HepG2 (cell line): ENCODE data around the gene NTN3. TPM values are rescaled to one million over a fixed set of nuclear protein-coding genes. Genes with fewer than 3 reads are reported as not detected.
A peak's percentile ranks its signal among the peaks of the same experiment; 100 is the strongest.

Source experiments
- ATAC-seq: fragments of 200-7000 bp; cut with Tn5 transposase; 3 replicates; pipeline ENCODE4 v1.9.1; 2020; ENCODE audit warnings: mild to moderate bottlenecking, moderate library complexity
- BruUV-seq: library from RNA; stranded (reverse); fragments of 400-500 nt; replicated peaks from 2 replicates; lab custom pipeline; 2021; lab: Mats Ljungman, UMichigan
- CTCF ChIA-PET: fragments of 300-600 bp; formaldehyde crosslinking; extraction: SDS; loops from one replicate; lab custom pipeline; 2021; ENCODE audit warnings: low total read pairs, inconsistent platforms, low intra/inter-chr PET ratio; lab: Yijun Ruan, JAX
- POLR2A ChIA-PET: fragments of 350-600 bp; sonication (Branson Sonifier 250); formaldehyde crosslinking; loops from one replicate; lab custom pipeline; 2020; ENCODE audit warnings: antibody characterized with exemption, inconsistent platforms; lab: Yijun Ruan, JAX
- DNase-seq: peaks from one replicate; pipeline ENCODE4 v3.0.0-alpha.2; 2015; ENCODE audit warnings: low spot score
- FAIRE-seq: peaks from 3 replicates; lab custom pipeline; 2011; peaks lifted over from hg19 to GRCh38; lab: Jason Lieb, UNC
- H2AFZ ChIP-seq: one replicate; pipeline ENCODE4 v1.6.1; 2011; ENCODE audit warnings: low read length, inconsistent platforms
- H3K27ac ChIP-seq: fragments of 300-600 bp; 3 replicates; pipeline ENCODE4 v1.8.0; 2011; ENCODE audit warnings: mixed run types, mild to moderate bottlenecking, mixed read lengths, low read length, inconsistent platforms; ENCODE audit not compliant: insufficient read depth; ENCODE audit errors: extremely low read length
- H3K27me3 ChIP-seq, 2 experiments: fragments of 200-600 bp in 1 of 2; 2 replicates in 1 of 2; 3 replicates in 1 of 2; pipeline versions ENCODE4 v1.6.0 to v1.8.0; 2011; ENCODE audit warnings: low read length in 2 of 2, mild to moderate bottlenecking in 2 of 2, moderate library complexity in 2 of 2, inconsistent platforms in 1 of 2; ENCODE audit not compliant: insufficient read depth in 2 of 2, control insufficient read depth in 1 of 2
- H3K36me3 ChIP-seq, 2 experiments: fragments of 200-600 bp in 1 of 2; replicated peaks in 1 of 2; 2 replicates in 1 of 2; 3 replicates in 1 of 2; pipeline versions ENCODE4 v1.5.1 to v1.8.0; 2011; ENCODE audit warnings: low read length in 2 of 2, inconsistent platforms in 1 of 2; ENCODE audit not compliant: insufficient read depth in 2 of 2, control insufficient read depth in 1 of 2
- H3K4me1 ChIP-seq: 2 replicates; pipeline ENCODE4 v1.5.1; 2012; ENCODE audit warnings: low read length, inconsistent platforms; ENCODE audit not compliant: insufficient read depth
- H3K4me2 ChIP-seq: 2 replicates; pipeline ENCODE4 v1.6.0; 2011; ENCODE audit warnings: low read depth, low read length, inconsistent platforms
- H3K4me3 ChIP-seq, 3 experiments: fragments of 200-600 bp in 1 of 3; sonication (generic), shearing (Covaris generic) in 1 of 3; replicated peaks in 1 of 3; 2 replicates each; pipeline ENCODE4 v1.5.1; 2011 to 2016; ENCODE audit warnings: low read length in 3 of 3, inconsistent platforms in 2 of 3, low read depth in 2 of 3, mild to moderate bottlenecking in 2 of 3, control low read depth in 1 of 3, mixed read lengths in 1 of 3; ENCODE audit not compliant: insufficient read depth in 1 of 3
- H3K79me2 ChIP-seq: one replicate; pipeline ENCODE4 v1.6.1; 2011; ENCODE audit warnings: low read length, inconsistent platforms; ENCODE audit not compliant: insufficient read depth
- H3K9ac ChIP-seq: 2 replicates; pipeline ENCODE4 v1.6.0; 2011; ENCODE audit warnings: mild to moderate bottlenecking, low read depth, low read length, inconsistent platforms; ENCODE audit not compliant: insufficient read depth
- H3K9me3 ChIP-seq: 2 replicates; pipeline ENCODE4 v1.5.1; 2012; ENCODE audit warnings: mild to moderate bottlenecking, low read length
- H4K20me1 ChIP-seq: 2 replicates; pipeline ENCODE4 v1.6.0; 2011; ENCODE audit warnings: inconsistent platforms, mild to moderate bottlenecking, low read length, moderate library complexity; ENCODE audit not compliant: insufficient read depth
- DZIP1 ChIP-seq: sonication (generic); formaldehyde crosslinking; IDR thresholded peaks from 2 replicates; pipeline ENCODE4 v1.5.0; 2020; ENCODE audit warnings: mild to moderate bottlenecking, missing genetic modification reagents
- GABPA ChIP-seq, 2 experiments: IDR thresholded peaks; 2 replicates each; pipeline ENCODE4 v1.6.1; 2011 to 2016; ENCODE audit warnings: low read depth in 2 of 2, low read length in 1 of 2, missing biosample characterization in 1 of 2, missing genetic modification characterization in 1 of 2
- GATA4 ChIP-seq: sonication (generic); IDR thresholded peaks from 2 replicates; pipeline ENCODE4 v1.6.1; 2016; ENCODE audit warnings: antibody characterized with exemption, low read depth, borderline replicate concordance
- KAT8 ChIP-seq: IDR thresholded peaks from 2 replicates; pipeline ENCODE4 v1.6.1; 2016; ENCODE audit warnings: missing genetic modification reagents, missing compliant biosample characterization
- MATR3 ChIP-seq: sonication (generic); formaldehyde crosslinking; IDR thresholded peaks from 2 replicates; pipeline ENCODE4 v1.4.0; 2020; ENCODE audit warnings: missing genetic modification reagents
- MIER3 ChIP-seq: IDR thresholded peaks from 2 replicates; pipeline ENCODE4 v1.6.1; 2016; ENCODE audit warnings: missing compliant biosample characterization, borderline replicate concordance
- MYNN ChIP-seq: sonication (generic); formaldehyde crosslinking; IDR thresholded peaks from 2 replicates; pipeline ENCODE4 v1.4.0; 2020; ENCODE audit warnings: mild to moderate bottlenecking, low read depth, missing genetic modification reagents
- NCOA2 ChIP-seq: sonication (generic); formaldehyde crosslinking; IDR thresholded peaks from 2 replicates; pipeline ENCODE4 v1.8.0; 2022; ENCODE audit warnings: inconsistent platforms
- ZMYM4 ChIP-seq: sonication (generic); formaldehyde crosslinking; IDR thresholded peaks from 2 replicates; pipeline ENCODE4 v1.8.1; 2023; ENCODE audit warnings: mild to moderate bottlenecking, missing genetic modification reagents
- ZNF207 ChIP-seq: fragments of 450-650 bp; IDR thresholded peaks from 2 replicates; pipeline ENCODE4 v1.6.1; 2016; ENCODE audit warnings: antibody characterized with exemption, borderline replicate concordance
- ZNF678 ChIP-seq: sonication (generic); formaldehyde crosslinking; IDR thresholded peaks from 2 replicates; pipeline ENCODE4 v1.4.0; 2020; ENCODE audit warnings: mild to moderate bottlenecking, missing genetic modification reagents
- ZNF772 ChIP-seq: sonication (generic); formaldehyde crosslinking; IDR thresholded peaks from 2 replicates; pipeline ENCODE4 v1.5.0; 2020; ENCODE audit warnings: mild to moderate bottlenecking, missing genetic modification reagents
- WGBS: methylation state at CpG from one replicate; pipeline ENCODE4 v1.1.6; 2017; ENCODE audit warnings: low lambda C conversion rate; 5-methylcytosine and 5-hydroxymethylcytosine counted together
- in situ Hi-C: cut with HindIII; loops from 2 replicates; pipeline ENCODE4 v1.10.0; 2017; ENCODE audit warnings: low pct_unique_long_range_greater_than_20kb; ENCODE audit not compliant: extremely low pct_ligation_motif_present
- intact Hi-C: fragments of 100-400 bp; cut with micrococcal nuclease; formaldehyde crosslinking; loops from one replicate; pipeline ENCODE4 v1.10.0; 2022; ENCODE audit not compliant: unreplicated experiment
- polyA plus RNA-seq, 8 experiments: library from polyadenylated mRNA; depleted of rRNA in 3 of 8; stranded (reverse) in 7 of 8; unstranded in 1 of 8; fragments of >200 nt; fragmentation: Illumina TruSeq in 4 of 8; extraction: Trizol in 4 of 8; gene quantifications; 2 replicates each; pipeline versions ENCODE4 v1.2.1 to v1.2.3, GENCODE V29; 2011 to 2016; ENCODE audit warnings: low read depth in 4 of 8, missing spikeins in 1 of 8, mixed read lengths in 1 of 8; ENCODE audit not compliant: insufficient read depth in 1 of 8
- total RNA-seq, 5 experiments: library from RNA; depleted of rRNA; stranded (reverse); fragments of >200 nt; fragmentation: Illumina TruSeq; extraction: Trizol; gene quantifications; 2 replicates each; pipeline ENCODE4 v1.2.3, GENCODE V29; 2016; ENCODE audit warnings: low read depth in 1 of 5

Gene NTN3
- total and polyA plus RNA-seq, 2 of the 13 experiments (the other 11 are each of a cell fraction or from before 2014, with no cell fraction given): 0.09 to 0.20 TPM

DNA sequence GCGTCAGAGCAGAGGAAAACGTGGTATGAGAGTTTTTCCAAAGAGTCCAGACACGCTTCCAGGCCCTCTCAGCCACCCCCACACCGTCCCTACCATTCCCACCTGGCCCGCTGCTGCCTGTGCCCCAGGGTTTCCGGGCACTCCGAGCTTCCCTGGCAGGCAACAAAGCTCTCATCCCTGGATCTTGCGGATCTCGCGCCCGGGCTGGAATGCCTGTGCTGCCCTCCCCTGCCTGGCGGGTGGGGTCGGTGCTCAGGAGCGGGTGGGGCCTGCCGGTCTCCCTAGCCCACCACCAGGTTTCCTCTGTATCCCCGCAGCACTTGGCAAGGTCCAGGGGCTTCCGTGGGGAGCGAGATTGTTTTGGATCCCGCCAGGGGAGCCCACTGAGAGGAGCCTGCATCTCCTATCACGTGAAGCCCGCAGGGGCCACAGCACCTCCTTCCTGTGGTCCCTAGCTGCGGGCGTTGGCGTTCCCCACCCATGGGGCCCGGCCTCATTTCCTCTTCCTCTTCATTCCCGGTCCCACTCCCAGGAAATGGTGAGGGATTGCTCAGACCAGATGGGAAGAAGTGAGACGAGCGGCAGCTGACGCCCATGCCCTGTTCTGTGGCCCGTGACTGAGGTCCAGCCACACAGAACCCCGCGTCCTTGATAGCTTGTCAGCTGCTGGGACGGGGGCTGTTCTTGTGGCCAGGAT is 14.9 kb downstream of the NTN3 start:
- Histone ChIP-seq H3K4me2 (no peak overlapping the region), H3K79me2 (peaks cover 42% of the 10 kb centered on the region), H3K9ac (no peak overlapping the region), H3K36me3 (peaks cover 0 to 2% of the 10 kb centered on the region in 2 experiments; a peak in 1 of 5 replicates), H3K4me3 (no peak overlapping the region), H4K20me1 (peaks cover 31% of the 10 kb centered on the region), H3K27ac (no peak overlapping the region), H2AFZ (no peak overlapping the region), H3K9me3 (no peaks in the 10 kb centered on the region), H3K27me3 (no peaks in the 10 kb centered on the region), H3K4me1 (peaks cover 61% of the 10 kb centered on the region)
- BruUV-seq: no TSS peak
- in situ Hi-C loops (no loop called here), intact Hi-C loops (no loop called here)
- ChIA-PET POLR2A (interaction anchor here (1.0 kb wide), 1 partner anchor 234 kb away, joined by 5 read pairs; the partner anchor contains the start of gene ECI1), CTCF (no interaction called here)
- ATAC-seq (no peak), DNase-seq (no peak), FAIRE-seq (no peak)
- 0 out of 2 replicates have a peak, but pooled peaks have one; percentile 0 for TF ChIP-seq GABPA (IDR thresholded peaks at IDR 0.05; ENCODE audit: low read depth, low read length)
- TF ChIP-seq GABPA (CRISPR knock-in tag; IDR thresholded peaks at IDR 0.05; ENCODE audit: low read depth): no peak
- no peak for TF ChIP-seq GATA4
- 99% methylated on average over 12 of the region's 33 CpGs for WGBS

- ChIA-PET CTCF (no interaction called here), POLR2A (no interaction called here)
- WGBS: 92% methylated on average over 28 of the region's 29 CpGs
- intact Hi-C loops (no loop called here), in situ Hi-C loops (no loop called here)
- Histone ChIP-seq H4K20me1 (peaks cover 31% of the 10 kb centered on the region), H3K27ac (no peak overlapping the region), H3K4me1 (peaks cover 60% of the 10 kb centered on the region), H3K79me2 (peaks cover 35% of the 10 kb centered on the region), H3K4me2 (no peak overlapping the region), H3K36me3 (peaks cover 0 to 2% of the 10 kb centered on the region in 2 experiments; a peak in 1 of 5 replicates), H3K9ac (no peak overlapping the region), H3K27me3 (no peaks in the 10 kb centered on the region), H3K4me3 (no peak overlapping the region), H2AFZ (no peak overlapping the region), H3K9me3 (no peaks in the 10 kb centered on the region)
- DNase-seq (no peak), FAIRE-seq (no peak), ATAC-seq (no peak)
- BruUV-seq: no TSS peak
- TF ChIP-seq ZNF772 (CRISPR knock-in tag) (no peak), MATR3 (CRISPR knock-in tag) (no peak), ZNF678 (CRISPR knock-in tag) (no peak), ZMYM4 (CRISPR knock-in tag) (no peak), DZIP1 (CRISPR knock-in tag) (no peak), NCOA2 (CRISPR knock-in tag) (no peak), KAT8 (no peak), MYNN (CRISPR knock-in tag) (no peak), ZNF207 (no peak), MIER3 (CRISPR knock-in tag) (no peak)
Observed at GRCh38 chr16:2486645-2487516, 15.8 kb downstream of the NTN3 start.
